Activated CD8-positive, alpha-beta T cell treated with anti-CD3 and anti-CD28 coated beads, Interleukin-2, amount 10 ng/mL, durations not matched to agents 7 days and 5 days (primary cell): ENCODE measurements around the gene HDLBP. TPM values are rescaled to one million over a fixed set of nuclear protein-coding genes. Genes with fewer than 3 reads are reported as not detected.
"Not testable (repeated sequence)": the region's sequence is repeated elsewhere in the genome, so short reads cannot be mapped to it uniquely, and the experiment has no call there.

ENCODE experiments used
- ATAC-seq: fragments of 150-1000 bp; cut with Tn5 transposase; one replicate; pipeline ENCODE4 v1.10.0; 2021; ENCODE audit warnings: moderate library complexity
- CTCF ChIA-PET: fragments of 350-600 bp; sonication (Branson Sonifier 250); formaldehyde crosslinking; loops from one replicate; lab custom pipeline; 2021; ENCODE audit warnings: antibody characterized with exemption; lab: Charles Lee
- POLR2A ChIA-PET: fragments of 350-600 bp; sonication (Branson Sonifier 250); formaldehyde crosslinking; loops from one replicate; lab custom pipeline; 2021; ENCODE audit warnings: antibody characterized with exemption; lab: Charles Lee
- DNase-seq: peaks from one replicate; pipeline ENCODE4 v3.0.0-alpha.2; 2020
- H3K27ac Mint-ChIP-seq: one replicate; pipeline ENCODE4 v1.8.0; 2021; ENCODE audit warnings: mild to moderate bottlenecking, mixed read lengths
- H3K27me3 Mint-ChIP-seq: one replicate; pipeline ENCODE4 v1.8.0; 2021; ENCODE audit warnings: low read depth, mixed read lengths
- H3K36me3 Mint-ChIP-seq: one replicate; pipeline ENCODE4 v1.8.0; 2021; ENCODE audit warnings: low read depth, mixed read lengths
- H3K4me1 Mint-ChIP-seq: one replicate; pipeline ENCODE4 v1.8.0; 2021; ENCODE audit warnings: low read depth, mixed read lengths
- H3K4me3 Mint-ChIP-seq: one replicate; pipeline ENCODE4 v1.8.0; 2021; ENCODE audit warnings: mild to moderate bottlenecking, mixed read lengths
- H3K9me3 Mint-ChIP-seq: one replicate; pipeline ENCODE4 v1.8.0; 2022; ENCODE audit warnings: mixed read lengths; ENCODE audit not compliant: insufficient read depth
- total RNA-seq, 2 experiments: library from RNA; stranded (reverse); gene quantifications; one replicate each; pipeline ENCODE4 v1.2.3, GENCODE V29; 2021

HDLBP gene
- total RNA-seq, 2 experiments from 2014 or later = 186 to 187 TPM

DNA sequence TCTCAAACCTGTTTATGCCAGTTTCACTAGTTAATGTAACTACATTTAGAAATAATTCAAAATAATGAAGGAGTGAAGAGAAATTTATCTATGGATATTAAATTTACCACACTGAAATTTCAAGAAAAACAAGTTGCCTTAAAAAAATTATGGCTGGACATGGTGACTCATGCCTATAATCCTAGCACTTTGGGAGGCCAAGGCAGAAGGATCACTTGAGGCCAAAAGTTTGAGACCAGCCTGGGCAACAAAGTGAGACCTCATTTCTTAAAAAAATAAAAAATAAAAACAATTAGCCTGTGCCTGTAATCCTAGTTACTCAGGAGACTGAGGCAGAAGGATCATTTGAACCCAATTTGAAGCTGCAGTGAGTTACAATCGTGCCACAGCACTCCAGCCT lies 29.9 kb downstream of the HDLBP start:
- peaks cover 23% of the 10 kb centered on the region for H3K4me1 Mint-ChIP-seq
- no peak for DNase-seq
- CTCF ChIA-PET = no interaction called here
- no peaks in the 10 kb centered on the region for H3K27me3 Mint-ChIP-seq
- no peak overlapping the region for H3K27ac Mint-ChIP-seq
- no peaks in the 10 kb centered on the region for H3K9me3 Mint-ChIP-seq
- no peak for ATAC-seq
- H3K4me3 Mint-ChIP-seq = no peak overlapping the region
- POLR2A ChIA-PET = no interaction called here
- H3K36me3 Mint-ChIP-seq = peaks cover 18% of the 10 kb centered on the region

DNA sequence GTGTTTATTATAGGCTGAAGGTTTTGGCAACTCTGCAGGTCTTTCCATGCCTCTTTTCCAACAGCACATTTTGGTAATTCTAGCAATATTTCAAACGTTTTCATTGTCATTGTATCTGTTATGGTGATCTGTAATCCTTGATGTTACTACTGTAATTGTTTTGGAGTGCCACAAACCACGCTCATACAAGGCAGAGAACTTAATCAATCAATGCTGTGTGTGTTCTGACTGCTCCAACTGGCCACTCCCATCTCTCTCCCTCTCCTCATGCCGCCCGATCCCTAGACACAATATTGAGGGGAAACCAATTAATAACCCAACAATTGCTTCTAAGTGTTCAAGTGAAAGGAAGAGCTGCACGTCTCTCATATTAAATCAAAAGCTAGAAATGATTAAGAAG lies 32.9 kb downstream of the HDLBP start:
- Mint-ChIP-seq H3K4me3 (no peak overlapping the region), H3K27me3 (no peaks in the 10 kb centered on the region), H3K27ac (no peak overlapping the region), H3K4me1 (peaks cover 24% of the 10 kb centered on the region), H3K36me3 (peaks cover 15% of the 10 kb centered on the region), H3K9me3 (no peaks in the 10 kb centered on the region)
- ChIA-PET POLR2A (no interaction called here), CTCF (interaction anchor here (1.5 kb wide), 1 partner anchor 21 kb away, joined by 4 read pairs; no protein-coding TSS in a partner anchor)
- DNase-seq (no peak), ATAC-seq (no peak)

DNA sequence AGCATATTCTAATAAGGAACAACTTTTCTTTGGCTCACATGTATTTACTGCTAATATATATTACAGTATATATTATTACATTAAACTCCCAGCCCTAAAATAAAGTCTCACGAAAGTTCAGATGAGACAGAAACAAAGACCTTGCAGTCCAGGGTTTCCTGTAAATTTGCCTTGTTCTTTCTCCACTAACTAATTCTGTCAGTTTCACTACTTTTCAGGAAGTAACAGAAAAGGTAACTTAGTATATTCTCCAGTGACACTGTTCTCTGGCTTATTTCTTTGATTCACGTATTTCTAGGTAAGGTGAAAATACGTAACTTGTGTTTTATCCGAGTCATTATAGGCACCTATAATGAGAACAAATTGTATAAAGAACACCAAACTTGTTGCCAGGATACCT lies 35.2 kb downstream of the HDLBP start:
- POLR2A ChIA-PET = no interaction called here
- Mint-ChIP-seq H3K27ac (no peak overlapping the region), H3K27me3 (no peaks in the 10 kb centered on the region), H3K36me3 (peaks cover 21% of the 10 kb centered on the region), H3K9me3 (peaks cover 11% of the 10 kb centered on the region), H3K4me3 (no peak overlapping the region), H3K4me1 (peaks cover 22% of the 10 kb centered on the region)
- DNase-seq = no peak
- CTCF ChIA-PET = interaction anchor here (1.2 kb wide), 1 partner anchor 8 kb away, joined by 4 read pairs; no protein-coding TSS in a partner anchor
- ATAC-seq = no peak

DNA sequence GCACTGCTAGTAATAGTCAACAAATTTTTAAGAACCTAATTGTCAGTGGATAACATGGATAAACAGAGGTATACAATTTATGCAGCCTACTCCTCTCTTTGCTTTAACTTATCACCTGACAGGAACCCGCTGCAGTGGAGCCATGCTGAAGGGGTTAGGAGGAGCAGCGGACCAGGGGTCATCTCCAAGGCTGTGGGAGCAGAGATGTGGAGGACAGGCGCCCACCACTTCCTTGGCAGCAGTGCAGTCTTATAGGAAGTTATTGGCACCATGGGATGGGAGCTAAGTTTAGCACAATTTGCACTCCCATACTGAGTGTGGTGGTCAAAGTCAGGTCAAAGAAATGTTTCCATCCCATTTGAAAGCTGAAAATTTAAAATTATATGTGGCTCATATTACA lies 35.6 kb downstream of the HDLBP start:
- H3K9me3 Mint-ChIP-seq = peaks cover 12% of the 10 kb centered on the region
- H3K36me3 Mint-ChIP-seq = peaks cover 24% of the 10 kb centered on the region
- POLR2A ChIA-PET = no interaction called here
- H3K27ac Mint-ChIP-seq = no peak overlapping the region
- H3K4me1 Mint-ChIP-seq = peaks cover 20% of the 10 kb centered on the region
- DNase-seq = no peak
- CTCF ChIA-PET = interaction anchor here (1.2 kb wide), 1 partner anchor 9 kb away, joined by 4 read pairs; no protein-coding TSS in a partner anchor
- H3K27me3 Mint-ChIP-seq = no peaks in the 10 kb centered on the region
- ATAC-seq = no peak
- no peak overlapping the region for H3K4me3 Mint-ChIP-seq

DNA sequence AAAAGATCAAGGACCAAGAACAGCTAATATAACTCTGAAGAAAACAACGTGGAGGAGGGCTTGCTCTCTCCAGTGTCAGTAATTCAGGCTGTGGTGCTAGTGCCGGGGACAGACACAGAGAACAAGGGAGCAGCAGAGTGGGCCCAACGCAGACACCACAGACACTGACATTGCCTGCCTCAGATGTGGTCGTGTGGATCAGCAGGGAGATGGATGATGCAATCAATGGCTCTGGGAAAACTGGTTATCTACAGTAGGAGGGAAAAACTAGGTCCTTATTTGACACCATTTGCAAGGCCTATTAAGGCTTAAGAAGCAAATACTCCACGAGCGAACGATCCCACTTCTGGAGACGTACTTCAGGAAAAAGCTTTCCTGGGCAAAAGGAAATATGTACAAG lies 36.1 kb downstream of the HDLBP start:
- Mint-ChIP-seq H3K36me3 (peaks cover 26% of the 10 kb centered on the region), H3K27ac (no peak overlapping the region), H3K4me1 (peaks cover 19% of the 10 kb centered on the region), H3K9me3 (peaks cover 12% of the 10 kb centered on the region), H3K27me3 (no peaks in the 10 kb centered on the region), H3K4me3 (no peak overlapping the region)
- POLR2A ChIA-PET = no interaction called here
- no peak for DNase-seq
- CTCF ChIA-PET = interaction anchor here (1.2 kb wide), 1 partner anchor 9 kb away, joined by 4 read pairs; no protein-coding TSS in a partner anchor
- no peak for ATAC-seq

DNA sequence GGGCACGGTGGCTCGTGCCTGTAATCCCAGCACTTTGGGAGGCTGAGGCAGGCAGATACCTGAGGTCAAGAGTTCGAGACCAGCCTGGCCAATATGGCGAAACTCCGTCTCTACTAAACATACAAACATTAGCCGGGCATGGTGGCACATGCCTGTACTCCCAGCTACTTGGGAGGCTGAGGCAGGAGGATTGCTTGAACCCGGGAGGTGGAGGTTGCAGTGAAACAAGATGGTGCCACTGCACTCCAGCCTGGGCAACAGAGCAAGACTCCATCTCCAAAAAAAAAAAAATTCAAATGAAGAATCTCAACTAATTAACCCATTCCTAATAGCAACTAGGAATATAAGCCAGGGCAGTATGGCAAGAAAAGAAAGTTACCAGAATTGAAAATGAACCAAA lies 37.2 kb downstream of the HDLBP start:
- H3K4me3 Mint-ChIP-seq, DNase-seq, ATAC-seq, H3K27me3 Mint-ChIP-seq, H3K27ac Mint-ChIP-seq: not testable (repeated sequence)
- ChIA-PET POLR2A (interaction anchor here (0.7 kb wide), 1 partner anchor 302 kb away, joined by 3 read pairs; no protein-coding TSS in a partner anchor), CTCF (interaction anchor here (1.1 to 1.6 kb wide), 2 partner anchors 12 to 21 kb away, joined by 3 read pairs; no protein-coding TSS in a partner anchor)
- Mint-ChIP-seq H3K4me1 (peaks cover 20% of the 10 kb centered on the region), H3K36me3 (peaks cover 31% of the 10 kb centered on the region), H3K9me3 (peaks cover 12% of the 10 kb centered on the region)

DNA sequence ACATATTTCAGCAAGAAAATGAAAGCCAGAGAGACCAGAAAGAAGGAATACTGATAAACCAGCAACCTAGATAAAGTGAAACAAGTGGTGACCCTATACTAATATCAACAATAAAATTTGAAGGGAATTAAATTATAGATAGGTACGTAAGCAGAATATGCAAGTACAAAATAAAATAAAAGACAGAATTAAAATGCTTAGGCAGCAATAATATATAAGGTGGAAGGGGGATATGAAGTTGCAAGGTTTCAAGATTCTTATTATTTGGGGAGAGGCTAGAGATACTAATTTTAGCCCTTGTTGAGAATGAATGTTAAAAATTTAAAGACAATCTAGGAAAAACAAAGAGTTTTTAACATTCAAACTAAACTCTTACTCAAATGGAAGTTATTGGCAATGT lies 39.6 kb downstream of the HDLBP start:
- Mint-ChIP-seq H3K4me3 (no peak overlapping the region), H3K27ac (no peak overlapping the region), H3K36me3 (peaks cover 31% of the 10 kb centered on the region), H3K27me3 (no peaks in the 10 kb centered on the region), H3K9me3 (peaks cover 12% of the 10 kb centered on the region), H3K4me1 (peaks cover 25% of the 10 kb centered on the region)
- no peak for ATAC-seq
- no peak for DNase-seq
- ChIA-PET POLR2A (no interaction called here), CTCF (interaction anchor here (0.8 kb wide), 1 partner anchor 8 kb away, joined by 3 read pairs; no protein-coding TSS in a partner anchor)

DNA sequence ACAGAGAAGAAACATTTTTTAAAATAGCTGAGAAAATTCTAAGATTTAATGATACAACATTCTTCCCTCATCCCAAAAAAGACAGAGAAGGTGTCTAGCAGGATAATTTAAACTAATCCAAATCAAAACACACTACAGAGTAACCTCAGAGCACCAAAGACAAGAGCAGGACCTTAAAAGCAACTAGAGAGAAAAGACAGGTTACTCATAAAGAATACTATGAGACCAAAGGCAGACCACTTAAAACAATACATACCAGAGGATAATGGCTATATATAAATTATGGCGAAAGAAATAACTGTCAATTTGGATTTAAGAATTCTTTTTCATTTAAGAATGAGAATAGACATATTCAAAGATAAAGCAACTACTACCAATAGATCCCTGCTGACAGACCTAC lies 40.0 kb downstream of the HDLBP start:
- Mint-ChIP-seq H3K27ac (no peak overlapping the region), H3K4me3 (no peak overlapping the region), H3K27me3 (no peaks in the 10 kb centered on the region), H3K9me3 (peaks cover 12% of the 10 kb centered on the region), H3K4me1 (peaks cover 26% of the 10 kb centered on the region), H3K36me3 (peaks cover 31% of the 10 kb centered on the region)
- ATAC-seq (no peak), DNase-seq (no peak)
- CTCF ChIA-PET = interaction anchor here (0.8 kb wide), 1 partner anchor 8 kb away, joined by 3 read pairs; no protein-coding TSS in a partner anchor
- POLR2A ChIA-PET = no interaction called here

DNA sequence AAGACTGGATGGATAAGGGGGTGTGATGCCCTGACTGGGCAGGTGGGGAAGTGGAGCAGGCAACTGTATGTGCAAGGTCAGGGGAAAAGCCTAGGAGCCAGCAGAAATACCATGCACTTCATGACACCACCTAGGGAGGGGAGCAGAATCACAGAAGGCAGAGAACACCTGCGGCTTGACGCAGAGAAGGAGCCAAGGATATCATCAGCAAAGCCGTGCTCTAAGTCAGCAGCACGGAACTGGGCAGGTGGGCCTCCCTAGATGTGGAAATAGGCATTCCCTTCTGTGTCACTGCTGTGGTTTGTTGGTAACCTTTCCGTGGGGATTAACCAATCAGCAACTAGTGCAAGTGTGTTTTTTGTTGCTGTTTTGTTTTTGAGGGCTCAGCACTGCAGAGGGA lies 41.3 kb downstream of the HDLBP start:
- Mint-ChIP-seq H3K27me3 (no peaks in the 10 kb centered on the region), H3K4me1 (peaks cover 24% of the 10 kb centered on the region), H3K9me3 (peaks cover 12% of the 10 kb centered on the region), H3K27ac (no peak overlapping the region), H3K36me3 (peaks cover 32% of the 10 kb centered on the region), H3K4me3 (no peak overlapping the region)
- DNase-seq = no peak
- no peak for ATAC-seq
- CTCF ChIA-PET = no interaction called here
- POLR2A ChIA-PET = no interaction called here

DNA sequence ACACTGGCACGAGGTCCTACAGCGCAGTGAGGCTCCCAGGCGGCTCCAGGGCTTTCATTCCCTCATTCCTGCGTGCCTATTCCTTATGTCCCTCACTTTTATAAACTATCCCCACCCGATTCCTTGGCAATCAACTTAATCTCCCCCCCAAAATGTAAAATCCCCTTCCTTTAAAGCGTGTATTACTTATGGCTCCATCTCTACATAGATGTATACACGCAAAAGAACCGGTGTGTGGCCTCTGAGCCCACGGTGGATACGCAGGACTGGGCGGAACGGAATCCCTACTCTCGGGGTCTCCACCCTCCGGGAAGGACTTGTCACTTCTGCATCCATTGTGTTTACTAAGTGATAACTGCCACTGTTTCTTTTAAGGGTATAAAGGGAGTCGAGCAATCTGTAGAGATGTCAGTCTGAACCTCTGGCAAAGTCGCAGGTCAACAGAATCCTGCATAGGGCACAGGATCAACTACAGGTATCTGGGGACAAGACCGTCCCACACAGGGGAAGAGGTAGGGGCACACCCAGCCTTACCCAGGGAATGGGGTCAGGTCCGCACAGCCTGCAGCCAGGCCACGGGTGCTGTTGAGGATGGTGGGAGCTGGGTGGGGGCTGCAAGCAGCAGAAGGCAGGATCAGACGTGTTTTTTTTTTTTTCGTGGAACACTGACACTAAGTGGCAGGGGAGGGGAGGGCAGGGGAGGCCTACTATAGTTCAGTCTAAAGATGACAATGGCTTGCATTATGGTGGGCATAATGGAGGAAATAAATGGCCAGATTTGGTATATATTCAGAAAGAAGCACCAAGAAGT lies 42.1 kb downstream of the HDLBP start:
- H3K4me3 Mint-ChIP-seq = peak overlapping the region; percentile 72
- H3K36me3 Mint-ChIP-seq = peaks cover 36% of the 10 kb centered on the region
- peak overlapping the region; percentile 56 for H3K27ac Mint-ChIP-seq
- DNase-seq (no peak), ATAC-seq (no peak)
- H3K4me1 Mint-ChIP-seq = peaks cover 29% of the 10 kb centered on the region
- ChIA-PET POLR2A (no interaction called here), CTCF (no interaction called here)
- H3K27me3 Mint-ChIP-seq = no peaks in the 10 kb centered on the region
- H3K9me3 Mint-ChIP-seq = peaks cover 12% of the 10 kb centered on the region

DNA sequence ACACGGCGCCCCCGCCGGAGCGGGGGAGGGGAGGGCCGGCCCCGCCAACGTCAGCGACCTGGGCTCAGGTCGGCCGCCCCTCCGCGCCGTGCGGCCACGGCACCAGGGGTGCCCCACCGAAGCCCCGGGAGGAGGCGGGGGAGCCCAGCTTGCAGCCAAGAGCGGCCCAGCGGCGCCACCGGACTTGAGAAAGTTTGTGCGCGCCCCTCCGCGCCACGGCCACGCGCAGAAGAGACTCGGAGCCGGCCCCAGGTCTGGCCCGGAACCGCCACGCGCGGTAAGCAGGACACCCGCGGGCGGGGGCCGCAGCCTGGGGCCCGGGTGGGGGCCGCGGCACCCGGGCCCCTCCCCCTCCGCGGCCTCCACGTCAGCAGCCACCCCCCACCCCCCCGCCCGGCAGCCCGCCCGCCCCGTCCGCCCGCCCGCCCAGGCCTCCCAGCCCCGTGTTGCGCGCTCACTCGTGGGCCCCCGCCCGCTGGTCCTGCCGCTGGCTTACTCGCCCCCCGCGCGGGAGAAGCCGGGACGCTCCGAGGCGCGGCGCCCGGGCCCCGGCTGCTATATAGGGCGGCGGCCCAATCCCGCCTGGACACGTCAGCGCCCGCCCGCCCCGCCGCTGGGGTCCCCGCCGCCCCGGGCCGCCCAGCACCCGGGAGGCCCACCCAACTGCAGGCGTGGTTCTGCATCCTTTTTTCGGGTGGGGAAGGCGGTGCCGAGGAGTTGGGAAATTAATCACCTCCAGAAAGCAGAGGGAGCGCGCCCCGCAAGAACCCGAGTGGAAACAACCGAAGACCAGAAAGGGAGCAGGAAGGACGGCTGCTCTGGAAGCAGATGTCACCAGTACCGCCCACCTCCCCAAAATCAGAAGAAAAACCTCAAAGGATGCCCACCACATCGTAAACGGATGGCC lies 42.9 kb downstream of the HDLBP start:
- POLR2A ChIA-PET = no interaction called here
- H3K27ac Mint-ChIP-seq = peak overlapping the region; percentile 56
- peak overlapping the region; percentile 72 for H3K4me3 Mint-ChIP-seq

More for the DNA sequence above, 42.9 kb downstream of the HDLBP start:
- peak; percentile 82 for ATAC-seq
- Mint-ChIP-seq H3K9me3 (peaks cover 12% of the 10 kb centered on the region), H3K36me3 (peaks cover 42% of the 10 kb centered on the region), H3K4me1 (peaks cover 33% of the 10 kb centered on the region), H3K27me3 (no peaks in the 10 kb centered on the region)
- CTCF ChIA-PET = no interaction called here
- peak; percentile 44 for DNase-seq
